ENCODE results near the gene MELK.

DNA sequence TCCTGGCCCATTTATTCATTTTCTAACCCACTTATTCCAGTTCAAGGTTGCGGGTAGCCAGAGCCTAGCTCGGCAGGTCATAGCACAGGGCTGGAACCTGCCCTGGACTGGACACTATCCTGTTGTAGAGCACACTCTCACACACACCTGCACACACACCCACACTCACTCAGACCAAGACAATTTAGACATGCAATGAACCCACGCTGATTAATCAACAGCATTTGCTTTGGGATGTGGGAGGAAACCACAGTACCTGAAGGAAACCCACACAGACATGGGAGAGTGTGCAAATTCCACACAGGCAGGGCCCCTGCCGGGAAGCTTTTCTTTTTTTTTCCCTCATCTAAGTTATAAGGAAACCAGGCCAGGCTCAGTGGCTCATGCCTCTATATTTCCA lies 34.8 kb upstream of the MELK start:
- TF ChIP-seq, protein P1, sequence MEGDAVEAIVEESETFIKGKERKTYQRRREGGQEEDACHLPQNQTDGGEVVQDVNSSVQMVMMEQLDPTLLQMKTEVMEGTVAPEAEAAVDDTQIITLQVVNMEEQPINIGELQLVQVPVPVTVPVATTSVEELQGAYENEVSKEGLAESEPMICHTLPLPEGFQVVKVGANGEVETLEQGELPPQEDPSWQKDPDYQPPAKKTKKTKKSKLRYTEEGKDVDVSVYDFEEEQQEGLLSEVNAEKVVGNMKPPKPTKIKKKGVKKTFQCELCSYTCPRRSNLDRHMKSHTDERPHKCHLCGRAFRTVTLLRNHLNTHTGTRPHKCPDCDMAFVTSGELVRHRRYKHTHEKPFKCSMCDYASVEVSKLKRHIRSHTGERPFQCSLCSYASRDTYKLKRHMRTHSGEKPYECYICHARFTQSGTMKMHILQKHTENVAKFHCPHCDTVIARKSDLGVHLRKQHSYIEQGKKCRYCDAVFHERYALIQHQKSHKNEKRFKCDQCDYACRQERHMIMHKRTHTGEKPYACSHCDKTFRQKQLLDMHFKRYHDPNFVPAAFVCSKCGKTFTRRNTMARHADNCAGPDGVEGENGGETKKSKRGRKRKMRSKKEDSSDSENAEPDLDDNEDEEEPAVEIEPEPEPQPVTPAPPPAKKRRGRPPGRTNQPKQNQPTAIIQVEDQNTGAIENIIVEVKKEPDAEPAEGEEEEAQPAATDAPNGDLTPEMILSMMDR (IDR thresholded peaks at IDR 0.05 in 8 of 11, conservative IDR thresholded peaks at IDR 0.05 in 3 of 11) = no peak
- TF ChIP-seq POLR2A (IDR thresholded peaks at IDR 0.05) = no peak
- TF ChIP-seq POLR2AphosphoS5 (IDR thresholded peaks at IDR 0.05) = no peak
